G401 (cell line): ENCODE results near the gene AK5. TPM values are rescaled to one million over a fixed set of nuclear protein-coding genes. Genes with fewer than 3 reads are reported as not detected.
A peak's percentile ranks its signal among the peaks of the same experiment; 100 is the strongest.
"Not testable (repeated sequence)": the region's sequence is repeated elsewhere in the genome, so short reads cannot be mapped to it uniquely, and the experiment has no call there.

Experiments used
- DNase-seq: peaks from one replicate; pipeline ENCODE4 v3.0.0-alpha.2; 2015; ENCODE audit warnings: low spot score
- in situ Hi-C: cut with HindIII; loops from 2 replicates; pipeline ENCODE4 v1.10.0; 2016; ENCODE audit warnings: low sequenced_read_pairs, mixed read lengths
- total RNA-seq: library from RNA; depleted of rRNA; stranded (reverse); fragments of >200 nt; shearing (Covaris generic); gene quantifications from 2 replicates; pipeline ENCODE4 v1.2.3, GENCODE V29; 2014

Gene AK5
- total RNA-seq, 1 experiment from 2014 or later, result not detected

- no peak for DNase-seq
- in situ Hi-C loops, result no loop called here
Observed at GRCh38 chr1:77387553-77387952, 105.7 kb downstream of the AK5 start.

DNA sequence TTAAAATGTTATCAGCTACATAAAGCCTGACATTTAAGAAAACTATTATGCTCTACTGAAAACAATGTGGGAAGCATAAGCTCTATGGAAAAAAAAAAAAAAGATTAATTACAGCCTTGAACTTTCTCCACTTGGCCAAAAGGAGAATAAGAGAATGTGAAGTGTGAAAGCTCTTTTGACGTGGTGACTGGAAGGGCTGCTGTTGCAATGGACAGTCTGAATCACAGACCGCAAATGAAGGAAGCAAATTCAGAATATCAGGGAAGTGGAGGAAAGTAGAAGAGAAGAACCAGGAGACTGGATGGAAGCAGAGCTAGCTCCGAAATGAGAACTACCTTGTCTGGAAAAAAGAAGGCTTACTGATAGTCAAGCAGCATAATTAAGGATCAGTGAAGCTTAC, 106.8 kb downstream of the AK5 start:
- in situ Hi-C loops, result no loop called here
- DNase-seq, result no peak

DNA sequence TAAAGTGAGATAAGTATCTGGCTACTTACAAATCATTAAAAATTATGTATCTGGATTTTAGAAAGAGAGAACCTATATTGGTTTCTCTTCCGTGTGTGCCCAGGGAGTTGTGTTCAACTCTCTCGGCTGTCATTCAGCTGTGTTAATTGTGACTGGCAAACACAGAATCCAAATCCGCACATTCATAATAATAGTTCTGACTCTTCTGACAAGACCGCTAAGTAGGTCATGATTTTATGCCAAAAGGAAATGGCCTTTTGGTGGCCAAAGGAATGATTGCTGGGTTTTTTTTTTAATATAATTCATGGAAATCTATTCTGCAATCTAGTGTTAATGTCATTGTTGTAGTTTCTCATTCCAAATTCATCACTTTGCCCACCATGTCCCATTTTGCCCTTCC, 110.7 kb downstream of the AK5 start:
- in situ Hi-C loops, result no loop called here
- DNase-seq, result peak; percentile 9

DNA sequence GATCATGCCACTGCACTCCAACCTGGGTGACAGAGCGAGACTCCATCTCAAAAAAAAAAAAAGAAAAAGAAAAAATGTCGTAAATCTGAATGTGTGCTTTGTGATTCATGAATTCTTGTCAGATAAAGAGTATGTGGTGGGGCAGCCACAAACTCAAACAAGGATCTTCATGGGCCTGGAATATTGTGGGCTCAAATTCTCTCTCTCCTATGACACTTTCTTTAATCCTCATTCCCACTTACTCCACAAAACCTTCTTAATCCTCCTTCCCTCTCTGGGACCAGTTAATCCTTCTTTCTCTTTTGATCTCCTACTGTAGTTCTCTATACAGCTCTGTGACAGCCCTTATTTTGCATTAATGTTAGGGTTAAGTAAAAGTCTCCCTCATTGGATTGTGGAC, 112.3 kb downstream of the AK5 start:
- in situ Hi-C loops, result no loop called here
- DNase-seq, result no peak

GRCh38 chr1:77395051-77395450, 113.2 kb downstream of the AK5 start:
- in situ Hi-C loops, result no loop called here
- no peak for DNase-seq

GRCh38 chr1:77398152-77398551, 116.3 kb downstream of the AK5 start:
- no peak for DNase-seq
- in situ Hi-C loops, result no loop called here

DNA sequence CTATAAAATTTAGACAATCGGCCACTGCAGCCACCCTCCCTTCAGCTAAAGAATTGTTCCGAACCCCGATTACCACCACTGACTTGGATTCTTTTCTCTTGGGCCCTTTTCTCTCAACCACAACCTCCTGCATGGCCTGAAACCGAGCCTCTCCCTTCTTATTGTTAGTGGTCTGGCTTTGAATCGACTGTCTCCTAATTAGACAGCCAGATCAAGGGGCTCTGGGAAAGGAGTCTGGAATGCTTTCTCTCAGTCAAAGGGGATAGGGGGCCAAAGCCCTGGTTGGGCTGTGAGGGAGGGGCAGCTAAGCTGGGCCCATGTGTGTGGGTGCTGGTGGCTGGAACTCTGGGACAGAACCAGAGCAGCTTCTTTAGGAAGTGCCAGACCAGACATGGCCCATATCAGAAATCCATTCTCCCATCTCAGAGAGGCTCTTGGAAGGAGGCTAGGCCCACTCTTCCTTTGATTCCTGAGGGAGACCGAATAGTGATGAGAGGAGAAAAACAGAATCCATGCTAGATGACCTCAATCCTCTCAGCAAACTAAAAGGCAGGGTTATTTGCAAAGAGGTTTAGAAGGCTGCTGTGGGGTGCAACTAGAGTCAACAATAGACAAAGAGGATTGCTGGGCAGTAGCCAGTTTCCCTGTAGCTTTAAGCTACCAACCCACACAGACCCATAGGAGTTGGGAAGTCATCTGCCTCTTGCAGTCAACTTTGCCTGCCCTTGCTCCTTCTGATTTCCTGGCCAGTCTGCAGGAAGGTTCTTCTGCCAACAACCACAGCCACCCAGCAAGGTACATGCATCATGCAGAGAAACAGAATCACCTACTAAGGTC, 117.6 kb downstream of the AK5 start:
- in situ Hi-C loops, result no loop called here
- DNase-seq, result no peak

GRCh38 chr1:77400781-77401180, 119.0 kb downstream of the AK5 start:
- in situ Hi-C loops, result no loop called here
- no peak for DNase-seq

DNA sequence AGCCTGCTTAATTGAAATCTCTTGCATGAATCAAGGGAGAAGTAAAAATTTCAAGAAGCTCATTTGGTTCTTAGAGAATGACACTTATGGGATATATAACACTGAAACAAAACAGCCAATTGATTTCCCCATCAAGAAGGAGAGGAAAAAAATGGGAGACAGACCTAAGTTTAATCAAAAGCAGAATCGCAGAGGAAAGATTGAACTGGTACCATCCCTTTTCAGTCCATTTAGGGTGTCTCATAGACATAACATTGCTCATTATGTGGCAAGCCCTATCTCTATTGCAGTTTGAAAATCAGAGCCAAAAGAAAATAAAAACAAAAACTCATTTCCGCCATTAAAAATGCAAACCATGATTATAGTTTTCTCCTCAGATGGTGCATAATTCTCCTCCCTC, 119.6 kb downstream of the AK5 start:
- no peak for DNase-seq
- in situ Hi-C loops, result no loop called here

GRCh38 chr1:77405186-77405585, 123.4 kb downstream of the AK5 start:
- no peak for DNase-seq
- in situ Hi-C loops, result no loop called here

- in situ Hi-C loops, result no loop called here
- no peak for DNase-seq
Observed at GRCh38 chr1:77406661-77407060, 124.8 kb downstream of the AK5 start.

DNA sequence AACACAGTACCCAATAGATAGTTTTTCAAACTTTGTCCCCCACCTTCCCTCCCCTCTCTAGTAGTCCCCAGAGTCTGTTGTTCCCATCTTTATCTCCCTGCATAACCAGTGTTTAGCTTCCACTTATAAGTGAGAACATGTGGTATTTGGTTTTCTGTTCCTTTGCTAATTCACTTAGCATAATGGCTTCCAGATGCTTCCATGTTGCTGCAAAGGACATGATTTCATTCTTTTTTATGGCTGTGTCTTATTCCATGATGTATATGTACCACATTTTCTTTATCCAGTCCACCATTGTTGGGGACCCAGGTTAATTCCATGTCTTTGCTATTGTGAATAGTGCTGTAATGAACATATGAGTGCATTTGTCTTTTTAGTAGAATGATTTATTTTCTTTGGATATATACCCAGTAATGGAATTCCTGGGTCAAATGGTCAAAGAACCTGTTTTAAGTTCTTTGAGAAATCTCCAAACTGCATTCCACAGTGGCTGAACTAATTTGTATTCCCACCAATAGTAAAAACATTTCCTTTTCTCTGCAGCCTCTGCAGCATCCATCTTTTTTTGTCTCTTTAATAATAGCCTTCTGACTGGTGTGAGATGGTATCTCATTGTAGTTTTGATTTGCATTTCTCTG, 126.0 kb downstream of the AK5 start:
- no peak for DNase-seq
- in situ Hi-C loops, result no loop called here

GRCh38 chr1:77408933-77409332, 127.1 kb downstream of the AK5 start:
- DNase-seq, in situ Hi-C loops: not testable (repeated sequence)

- no peak for DNase-seq
- in situ Hi-C loops, result no loop called here
Observed at GRCh38 chr1:77412069-77412819, 130.4 kb downstream of the AK5 start.

DNA sequence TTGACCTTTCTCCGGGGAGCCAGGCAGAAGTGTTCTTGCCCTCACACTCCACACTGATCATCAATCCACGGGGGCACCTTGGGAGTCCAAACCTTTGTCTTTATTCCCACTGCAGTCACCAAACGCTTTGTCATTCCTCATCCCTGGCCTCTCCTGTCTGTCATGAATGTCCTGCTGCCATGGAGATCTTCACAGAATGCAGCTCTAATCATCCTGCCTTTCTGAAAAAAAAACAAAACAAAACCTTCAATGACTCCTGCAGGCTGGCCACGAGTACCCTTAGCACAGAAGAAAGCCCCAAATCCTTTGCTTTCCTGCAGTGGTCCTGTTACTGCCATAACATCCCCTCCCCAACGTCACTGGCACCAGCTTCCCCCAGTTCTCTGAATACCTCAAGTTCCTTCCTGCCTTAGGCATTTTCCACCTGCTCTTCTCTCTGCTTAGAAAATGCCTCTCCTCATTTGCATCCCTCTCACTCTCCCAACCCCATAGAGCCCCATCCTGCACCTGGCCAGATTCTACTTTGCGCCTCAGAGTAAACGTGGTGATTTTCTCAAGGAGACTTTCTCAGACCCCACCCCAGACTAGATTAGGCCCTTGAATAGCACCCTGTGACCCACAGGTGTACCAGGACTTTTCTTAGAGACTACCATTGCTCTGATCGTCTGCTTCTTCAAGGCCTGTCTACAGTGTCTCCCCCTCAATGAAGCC, 131.2 kb downstream of the AK5 start:
- DNase-seq, result no peak
- in situ Hi-C loops, result no loop called here

DNA sequence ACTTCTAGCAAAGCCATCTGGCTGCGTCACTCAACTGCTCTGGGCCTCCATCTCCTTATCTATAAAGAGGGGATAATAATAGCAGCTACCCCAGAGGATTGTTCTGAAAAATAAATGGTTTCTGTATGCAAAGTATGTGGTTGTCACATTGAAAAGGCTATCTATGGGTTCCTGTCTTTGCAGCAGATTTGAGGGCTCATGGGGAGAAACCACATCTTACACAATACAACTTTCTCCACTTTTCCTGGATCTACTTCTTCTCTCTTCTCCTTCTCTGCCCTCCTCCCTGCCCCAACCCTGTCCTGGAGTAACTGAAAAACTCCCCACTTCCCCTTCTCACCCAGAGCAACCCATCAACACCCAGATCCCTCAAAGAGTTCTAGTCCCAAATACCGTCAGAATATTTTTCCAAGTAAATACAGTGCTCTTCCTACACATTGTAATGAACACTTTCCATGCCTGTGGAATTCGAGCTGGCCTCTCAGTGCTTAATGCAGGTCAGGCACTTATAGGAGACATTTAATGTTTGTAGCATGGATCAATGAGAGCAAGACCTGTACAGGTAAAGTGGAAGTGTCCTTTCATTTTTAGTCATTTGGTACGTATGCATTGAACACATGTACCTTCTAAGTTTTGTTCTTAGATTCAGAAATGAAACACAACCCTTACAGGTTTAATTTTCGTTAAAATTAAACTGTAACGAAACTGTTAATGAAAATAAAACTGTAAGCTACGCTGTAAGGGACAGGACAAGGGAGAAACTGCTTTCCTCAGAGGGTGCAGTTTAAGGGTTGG, 131.9 kb downstream of the AK5 start:
- in situ Hi-C loops, result no loop called here

GRCh38 chr1:77415579-77415978, 133.8 kb downstream of the AK5 start:
- in situ Hi-C loops, result no loop called here
- DNase-seq, result no peak

More for the DNA sequence above, 131.9 kb downstream of the AK5 start:
- no peak for DNase-seq

GRCh38 chr1:77416692-77417450, 135.1 kb downstream of the AK5 start:
- in situ Hi-C loops, result no loop called here
- DNase-seq, result no peak
